ENCODE data around the gene ADARB2. TPM values are rescaled to one million over a fixed set of nuclear protein-coding genes. Genes with fewer than 3 reads are reported as not detected.

Gene ADARB2
- total RNA-seq, 4 donors from 2014 or later: 2.3 to 3.7 (median 2.6) TPM

DNA sequence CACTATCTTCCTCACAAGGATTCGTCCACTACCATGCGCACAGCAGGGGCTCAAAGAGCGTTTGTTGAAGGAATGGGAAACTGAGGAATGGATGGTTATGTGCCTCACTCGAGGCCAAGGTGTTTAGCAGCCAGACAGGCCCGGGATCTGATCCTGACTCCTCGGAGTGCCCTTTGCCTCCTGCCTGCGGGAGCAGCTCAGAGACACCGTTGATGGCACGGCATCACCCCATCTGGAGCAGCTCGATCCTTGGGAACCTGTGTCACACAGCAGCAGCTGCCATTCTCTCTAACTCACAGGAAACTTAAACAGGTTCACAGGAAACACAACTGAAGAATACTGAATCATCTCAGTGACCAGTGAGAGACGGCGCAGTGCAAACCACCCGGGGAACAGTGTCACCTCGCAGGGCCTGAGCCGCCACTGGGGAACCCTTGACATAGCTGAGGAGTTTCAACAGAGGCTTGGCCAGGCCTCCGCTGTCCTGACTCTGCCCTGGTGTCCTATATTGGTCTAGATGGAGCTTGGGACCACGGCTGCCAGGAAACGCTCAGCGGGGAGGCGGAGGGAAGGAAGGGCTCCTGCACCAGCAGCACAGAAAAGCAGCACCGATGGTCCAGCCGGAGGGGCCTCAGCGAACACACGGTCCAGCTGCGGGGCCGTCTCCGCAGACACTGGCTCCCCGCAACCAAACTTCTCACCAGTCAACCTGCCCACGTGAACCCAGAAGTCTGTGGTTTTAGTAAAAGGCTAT, 169.4 kb downstream of the ADARB2 start:
- intact Hi-C loops (cut with DNase I): no loop called here
- Histone ChIP-seq H3K9me3 (no peaks in the 10 kb centered on the region), H3K27ac (replicated peaks in 1 of 4) (no peak overlapping the region), H3K27me3 (peaks cover 0 to 32% (median 0%) of the 10 kb centered on the region in 4 donors), H3K36me3 (no peaks in the 10 kb centered on the region), H3K4me3 (no peak overlapping the region), H3K4me1 (no peaks in the 10 kb centered on the region)
- TF ChIP-seq POLR2A (IDR thresholded peaks at IDR 0.05; ENCODE audit: low read depth) (no peak), POLR2AphosphoS5 (IDR thresholded peaks at IDR 0.05) (no peak), EP300 (IDR thresholded peaks at IDR 0.05) (no peak)
- TF ChIP-seq, protein P1, sequence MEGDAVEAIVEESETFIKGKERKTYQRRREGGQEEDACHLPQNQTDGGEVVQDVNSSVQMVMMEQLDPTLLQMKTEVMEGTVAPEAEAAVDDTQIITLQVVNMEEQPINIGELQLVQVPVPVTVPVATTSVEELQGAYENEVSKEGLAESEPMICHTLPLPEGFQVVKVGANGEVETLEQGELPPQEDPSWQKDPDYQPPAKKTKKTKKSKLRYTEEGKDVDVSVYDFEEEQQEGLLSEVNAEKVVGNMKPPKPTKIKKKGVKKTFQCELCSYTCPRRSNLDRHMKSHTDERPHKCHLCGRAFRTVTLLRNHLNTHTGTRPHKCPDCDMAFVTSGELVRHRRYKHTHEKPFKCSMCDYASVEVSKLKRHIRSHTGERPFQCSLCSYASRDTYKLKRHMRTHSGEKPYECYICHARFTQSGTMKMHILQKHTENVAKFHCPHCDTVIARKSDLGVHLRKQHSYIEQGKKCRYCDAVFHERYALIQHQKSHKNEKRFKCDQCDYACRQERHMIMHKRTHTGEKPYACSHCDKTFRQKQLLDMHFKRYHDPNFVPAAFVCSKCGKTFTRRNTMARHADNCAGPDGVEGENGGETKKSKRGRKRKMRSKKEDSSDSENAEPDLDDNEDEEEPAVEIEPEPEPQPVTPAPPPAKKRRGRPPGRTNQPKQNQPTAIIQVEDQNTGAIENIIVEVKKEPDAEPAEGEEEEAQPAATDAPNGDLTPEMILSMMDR (IDR thresholded peaks at IDR 0.05): no peak
- 82% methylated on average over 19 of the region's 29 CpGs for WGBS
- DNase-seq (ENCODE audit: extremely low spot score): no peak

DNA sequence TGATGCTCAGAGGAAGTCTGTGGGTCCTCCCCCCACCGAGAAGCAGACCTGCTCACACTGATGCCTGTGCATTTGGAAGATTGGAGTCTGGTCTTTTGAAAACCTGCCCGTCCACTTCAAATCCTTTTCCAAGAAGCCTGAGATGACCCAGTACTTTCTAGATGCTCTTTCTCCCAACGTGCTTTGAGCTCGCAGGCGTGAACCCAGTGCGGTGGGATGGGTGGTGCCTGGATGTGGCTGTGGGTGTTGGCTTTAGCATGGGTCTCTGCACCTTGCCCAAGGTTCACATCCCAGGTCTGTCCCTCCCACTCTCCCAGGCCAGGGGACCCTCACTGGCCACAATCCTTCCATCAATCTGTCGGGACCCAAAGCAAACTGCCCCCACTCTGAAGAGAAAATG, 170.2 kb downstream of the ADARB2 start:
- DNase-seq (ENCODE audit: extremely low spot score): no peak
- intact Hi-C loops (cut with DNase I): no loop called here
- no peak for TF ChIP-seq POLR2AphosphoS5 (IDR thresholded peaks at IDR 0.05)
- TF ChIP-seq EP300 (IDR thresholded peaks at IDR 0.05): no peak
- TF ChIP-seq, protein P1 (IDR thresholded peaks at IDR 0.05): no peak
- no peak for TF ChIP-seq POLR2A (IDR thresholded peaks at IDR 0.05; ENCODE audit: low read depth)
- Histone ChIP-seq H3K4me1 (no peaks in the 10 kb centered on the region), H3K27ac (replicated peaks in 1 of 4) (no peak overlapping the region), H3K9me3 (no peaks in the 10 kb centered on the region), H3K36me3 (no peaks in the 10 kb centered on the region), H3K4me3 (no peak overlapping the region), H3K27me3 (peaks cover 0 to 36% (median 0%) of the 10 kb centered on the region in 4 donors)
- WGBS: 72% methylated on average over 7 of the region's 7 CpGs

DNA sequence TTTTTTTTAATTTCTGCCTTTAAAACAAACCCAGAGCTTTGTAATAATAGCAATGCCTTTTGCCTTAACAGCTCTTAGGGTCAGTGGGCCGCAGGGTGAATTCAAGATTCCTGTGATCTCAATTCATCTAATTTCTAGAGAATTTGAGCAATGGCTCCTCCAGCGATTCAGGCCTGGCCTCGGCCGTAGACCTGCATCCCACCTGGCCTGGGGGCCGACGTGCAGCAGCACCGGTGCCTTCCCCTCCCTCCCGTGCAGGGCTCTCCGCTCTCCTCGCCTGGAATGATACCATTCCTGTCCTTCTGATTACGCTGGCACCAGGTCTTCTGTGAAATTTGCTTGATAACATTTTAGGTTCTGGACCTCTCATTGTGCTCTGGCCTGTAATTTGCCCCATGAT, 172.5 kb downstream of the ADARB2 start:
- H3K27me3 ChIP-seq: peaks cover 0 to 38% (median 0%) of the 10 kb centered on the region in 4 donors
- H3K27ac ChIP-seq (replicated peaks in 1 of 4): no peak overlapping the region
- intact Hi-C loops (cut with DNase I): no loop called here
- no peaks in the 10 kb centered on the region for H3K9me3 ChIP-seq
- no peaks in the 10 kb centered on the region for H3K36me3 ChIP-seq
- DNase-seq (ENCODE audit: extremely low spot score): no peak
- 89% methylated on average over 11 of the region's 11 CpGs for WGBS
- peaks cover 0 to 1% (median 0%) of the 10 kb centered on the region in 4 donors for H3K4me1 ChIP-seq
- no peak overlapping the region for H3K4me3 ChIP-seq
- no peak for TF ChIP-seq POLR2AphosphoS5 (IDR thresholded peaks at IDR 0.05)
- TF ChIP-seq POLR2A (IDR thresholded peaks at IDR 0.05; ENCODE audit: low read depth): no peak
- no peak for TF ChIP-seq EP300 (IDR thresholded peaks at IDR 0.05)
- TF ChIP-seq, protein P1 (IDR thresholded peaks at IDR 0.05): no peak

DNA sequence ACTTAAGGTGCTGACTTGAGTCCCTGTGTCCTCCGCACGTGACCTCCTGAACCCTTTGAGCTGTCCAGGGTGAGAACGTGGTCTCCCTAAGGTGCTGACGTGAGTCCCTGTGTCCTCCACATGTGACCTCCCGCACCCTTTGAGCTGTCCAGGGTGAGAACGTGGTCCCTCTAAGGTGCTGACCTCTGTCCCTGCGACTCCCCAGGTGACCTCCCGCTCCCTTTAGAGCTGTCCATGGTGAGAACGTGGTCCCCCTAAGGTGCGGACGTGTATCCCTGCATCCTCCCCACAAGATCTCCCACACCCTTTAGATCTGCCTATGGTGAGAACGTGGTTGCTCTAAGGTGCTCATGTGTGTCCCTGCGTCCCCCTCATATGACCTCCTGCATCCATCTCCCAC, 174.3 kb downstream of the ADARB2 start:
- H3K4me1 ChIP-seq: peaks cover 0 to 4% (median 1%) of the 10 kb centered on the region in 4 donors
- no peaks in the 10 kb centered on the region for H3K36me3 ChIP-seq
- no peak for DNase-seq (ENCODE audit: extremely low spot score)
- WGBS: 96% methylated on average over 13 of the region's 13 CpGs
- intact Hi-C loops (cut with DNase I): no loop called here
- H3K9me3 ChIP-seq: no peaks in the 10 kb centered on the region
- TF ChIP-seq, protein P1 (IDR thresholded peaks at IDR 0.05): no peak
- TF ChIP-seq POLR2AphosphoS5 (IDR thresholded peaks at IDR 0.05): no peak
- TF ChIP-seq EP300 (IDR thresholded peaks at IDR 0.05): no peak
- no peak for TF ChIP-seq POLR2A (IDR thresholded peaks at IDR 0.05; ENCODE audit: low read depth)
- H3K27ac ChIP-seq (replicated peaks in 1 of 4): no peak overlapping the region
- peaks cover 0 to 46% (median 0%) of the 10 kb centered on the region in 4 donors for H3K27me3 ChIP-seq
- H3K4me3 ChIP-seq: no peak overlapping the region

Measured in esophagus muscularis mucosa (tissue), 4 donors.